GM23338 (cell line): Measurements from ENCODE around the gene AGPAT3. TPM values are rescaled to one million over a fixed set of nuclear protein-coding genes. Genes with fewer than 3 reads are reported as not detected.

Experiments
- ATAC-seq: fragments of 200-7000 bp; cut with Tn5 transposase; 3 replicates; pipeline ENCODE4 v1.9.1; 2020
- DNase-seq: peaks from one replicate; pipeline ENCODE4 v3.0.0-alpha.2; 2015; ENCODE audit warnings: low spot score
- H2AFZ ChIP-seq: fragments of 200-600 bp; sonication (generic); 2 replicates; pipeline ENCODE4 v1.8.0; 2016; ENCODE audit warnings: antibody characterized with exemption, mild to moderate bottlenecking, moderate library complexity
- H3F3A ChIP-seq: fragments of 200-600 bp; sonication (generic); replicated peaks from 2 replicates; pipeline ENCODE4 v1.8.0; 2017; ENCODE audit warnings: antibody characterized with exemption, mixed run types, low read depth
- H3K27ac ChIP-seq: fragments of 200-600 bp; sonication (generic); 2 replicates; pipeline ENCODE4 v1.6.1; 2016; ENCODE audit warnings: low read depth
- H3K27me3 ChIP-seq: fragments of 200-600 bp; sonication (generic); 2 replicates; pipeline ENCODE4 v1.8.0; 2016; ENCODE audit warnings: mild to moderate bottlenecking, mixed run types, moderate library complexity; ENCODE audit not compliant: insufficient read depth
- H3K36me3 ChIP-seq: fragments of 200-600 bp; sonication (generic); 2 replicates; pipeline ENCODE4 v1.8.0; 2016; ENCODE audit warnings: mild to moderate bottlenecking; ENCODE audit not compliant: insufficient read depth
- H3K4me1 ChIP-seq: fragments of 200-600 bp; sonication (generic); 2 replicates; pipeline ENCODE4 v1.8.0; 2016; ENCODE audit warnings: mild to moderate bottlenecking, moderate library complexity; ENCODE audit not compliant: insufficient read depth
- H3K4me2 ChIP-seq: fragments of 200-600 bp; sonication (generic); 2 replicates; pipeline ENCODE4 v1.7.1; 2017; ENCODE audit warnings: mixed run types
- H3K4me3 ChIP-seq: fragments of 200-600 bp; sonication (generic); 2 replicates; pipeline ENCODE4 v1.6.1; 2016; ENCODE audit warnings: mixed run types
- H3K79me2 ChIP-seq: fragments of 200-600 bp; sonication (generic); replicated peaks from 2 replicates; pipeline ENCODE4 v1.8.0; 2017; ENCODE audit warnings: mild to moderate bottlenecking; ENCODE audit not compliant: insufficient read depth
- H3K9me2 ChIP-seq: fragments of 200-600 bp; sonication (generic); 2 replicates; pipeline ENCODE4 v1.8.0; 2017; ENCODE audit not compliant: insufficient read depth
- H4K20me1 ChIP-seq: fragments of 200-600 bp; sonication (generic); replicated peaks from 2 replicates; pipeline ENCODE4 v1.8.0; 2017; ENCODE audit warnings: mild to moderate bottlenecking; ENCODE audit not compliant: insufficient read depth
- H3K27ac Mint-ChIP-seq: 2 replicates; pipeline ENCODE4 v1.8.0; 2020; ENCODE audit warnings: inconsistent platforms, mild to moderate bottlenecking, moderate library complexity, mixed read lengths
- H3K27me3 Mint-ChIP-seq: 3 replicates; pipeline ENCODE4 v1.8.0; 2022; ENCODE audit warnings: low read depth, mild to moderate bottlenecking, moderate library complexity, mixed read lengths, inconsistent platforms; ENCODE audit not compliant: insufficient read depth, poor library complexity
- H3K36me3 Mint-ChIP-seq: 3 replicates; pipeline ENCODE4 v1.8.0; 2021; ENCODE audit warnings: low read depth, mild to moderate bottlenecking, inconsistent platforms, moderate library complexity, mixed read lengths
- H3K4me1 Mint-ChIP-seq: 3 replicates; pipeline ENCODE4 v1.8.0; 2020; ENCODE audit warnings: mild to moderate bottlenecking, inconsistent platforms, mixed read lengths
- H3K4me3 Mint-ChIP-seq: 3 replicates; pipeline ENCODE4 v1.8.0; 2021; ENCODE audit warnings: moderate library complexity, mild to moderate bottlenecking, inconsistent platforms, mixed read lengths
- H3K9me3 Mint-ChIP-seq: 3 replicates; pipeline ENCODE4 v1.8.0; 2020; ENCODE audit warnings: moderate library complexity, mild to moderate bottlenecking, inconsistent platforms, mixed read lengths
- CREB1 ChIP-seq: fragments of 250-450 bp; sonication (Bioruptor Pico); IDR thresholded peaks from 2 replicates; pipeline ENCODE4 v1.5.0; 2020; ENCODE audit warnings: low read depth, mild to moderate bottlenecking, moderate library complexity
- CTCF ChIP-seq, 2 experiments: fragments of 200-600 bp in 1 of 2; sonication (generic) in 1 of 2; conservative IDR thresholded peaks; 2 replicates each; pipeline versions ENCODE4 v1.5.1 to v1.6.1; 2016 to 2017; ENCODE audit warnings: antibody characterized with exemption in 2 of 2, low read depth in 2 of 2, mild to moderate bottlenecking in 2 of 2, moderate library complexity in 1 of 2
- ETS1 ChIP-seq: IDR thresholded peaks from 2 replicates; pipeline ENCODE4 v1.6.1; 2016; ENCODE audit warnings: antibody characterized with exemption
- EZH2 ChIP-seq: fragments of 200-600 bp; sonication (generic); IDR thresholded peaks from one replicate; pipeline ENCODE4 v1.8.0; 2017; ENCODE audit warnings: antibody characterized with exemption, mild to moderate bottlenecking, low read depth; ENCODE audit not compliant: unreplicated experiment
- JUNB ChIP-seq: IDR thresholded peaks from one replicate; pipeline ENCODE4 v1.6.1; 2016; ENCODE audit warnings: antibody characterized with exemption; ENCODE audit not compliant: unreplicated experiment
- NANOG ChIP-seq: IDR thresholded peaks from 2 replicates; pipeline ENCODE4 v1.6.1; 2016; ENCODE audit warnings: antibody characterized with exemption, borderline replicate concordance
- STAT1 ChIP-seq: IDR thresholded peaks from one replicate; pipeline ENCODE4 v1.6.1; 2016; ENCODE audit warnings: antibody characterized with exemption; ENCODE audit not compliant: unreplicated experiment
- ZNF114 ChIP-seq: fragments of 250-450 bp; sonication (Bioruptor Pico); IDR thresholded peaks from 2 replicates; pipeline ENCODE4 v1.5.0; 2020; ENCODE audit warnings: mild to moderate bottlenecking, moderate library complexity
- ZNF331 ChIP-seq: fragments of 250-450 bp; sonication (Bioruptor Pico); IDR thresholded peaks from 2 replicates; pipeline ENCODE4 v1.5.0; 2020; ENCODE audit warnings: low read depth, mild to moderate bottlenecking, moderate library complexity
- ZNF462 ChIP-seq: fragments of 250-450 bp; sonication (Bioruptor Pico); IDR thresholded peaks from 2 replicates; pipeline ENCODE4 v1.5.0; 2020; ENCODE audit warnings: mild to moderate bottlenecking, moderate library complexity
- polyA plus RNA-seq: library from polyadenylated mRNA; unstranded; fragments of >200 nt; fragmentation: Nextera tagmentation; extraction: Ambion mirVana; gene quantifications from 2 replicates; pipeline ENCODE4 v1.2.1, GENCODE V29; 2016
- total RNA-seq: library from RNA; depleted of rRNA; stranded (reverse); fragments of >200 nt; shearing (Covaris generic); gene quantifications from 2 replicates; pipeline ENCODE4 v1.2.3, GENCODE V29; 2014

The AGPAT3 gene
- total and polyA plus RNA-seq, 2 experiments from 2014 or later, result 2.1 to 6.1 TPM

- H2AFZ ChIP-seq, result no peak overlapping the region
- Mint-ChIP-seq H3K27ac (no peak overlapping the region), H3K4me1 (no peaks in the 10 kb centered on the region), H3K9me3 (no peaks in the 10 kb centered on the region), H3K27me3 (peaks cover 12% of the 10 kb centered on the region), H3K4me3 (no peak overlapping the region), H3K36me3 (no peaks in the 10 kb centered on the region)
- no peaks in the 10 kb centered on the region for H3K9me2 ChIP-seq
- H3K27me3 ChIP-seq, result no peaks in the 10 kb centered on the region
- no peak for TF ChIP-seq CTCF (conservative IDR thresholded peaks at IDR 0.05; ENCODE audit: low read depth in 2 of 2)
- TF ChIP-seq ZNF114 (CRISPR knock-in tag), result no peak
- TF ChIP-seq CREB1 (CRISPR knock-in tag), result no peak
- TF ChIP-seq JUNB, result no peak
- no peak for TF ChIP-seq STAT1
- no peak for TF ChIP-seq ZNF331 (CRISPR knock-in tag)
- no peak for TF ChIP-seq NANOG
- TF ChIP-seq ETS1, result no peak
- no peak for TF ChIP-seq ZNF462 (CRISPR knock-in tag)
- no peak for TF ChIP-seq EZH2
- no peaks in the 10 kb centered on the region for H4K20me1 ChIP-seq
- no peak overlapping the region for H3K4me3 ChIP-seq
- H3F3A ChIP-seq, result peaks cover 6% of the 10 kb centered on the region; the same call in 1 of the 2 replicates
- no peak for DNase-seq
- no peaks in the 10 kb centered on the region for H3K36me3 ChIP-seq
- H3K27ac ChIP-seq, result no peak overlapping the region
- no peak for ATAC-seq
- no peaks in the 10 kb centered on the region for H3K4me1 ChIP-seq
- H3K4me2 ChIP-seq, result no peak overlapping the region
- H3K79me2 ChIP-seq, result no peaks in the 10 kb centered on the region
These were observed 108.6 kb downstream of the AGPAT3 start for GRCh38 chr21:43973634-43973955.
